ENCODE measurements around the gene ANGPTL7. TPM values are rescaled to one million over a fixed set of nuclear protein-coding genes. Genes with fewer than 3 reads are reported as not detected.
"Not testable (repeated sequence)": the region's sequence is repeated elsewhere in the genome, so short reads cannot be mapped to it uniquely, and the experiment has no call there.

The ANGPTL7 gene
- total RNA-seq, 2 experiments from 2014 or later: not detected

GRCh38 chr1:11157394-11157793 lies 31.8 kb upstream of the ANGPTL7 start:
- intact Hi-C loops (cut with micrococcal nuclease): no loop called here
- no peak overlapping the region for H3K4me3 Mint-ChIP-seq
- peaks cover 18% of the 10 kb centered on the region for H3K4me1 Mint-ChIP-seq (ENCODE audit: low read depth)
- no peak for TF ChIP-seq CTCF (IDR thresholded peaks at IDR 0.05)
- no peak overlapping the region for H3K27ac Mint-ChIP-seq
- H3K9me3 Mint-ChIP-seq: no peaks in the 10 kb centered on the region
- peaks cover 24% of the 10 kb centered on the region for H3K36me3 Mint-ChIP-seq (ENCODE audit: low read depth)
- ATAC-seq: no peak
- POLR2A ChIA-PET: no interaction called here
- H3K27me3 Mint-ChIP-seq: no peaks in the 10 kb centered on the region
- CTCF ChIA-PET: interaction anchor here (1.0 kb wide), 1 partner anchor 120 kb away, joined by 3 read pairs; no protein-coding TSS in a partner anchor
- DNase-seq: no peak

GRCh38 chr1:11157867-11158266 lies 31.3 kb upstream of the ANGPTL7 start:
- TF ChIP-seq CTCF (IDR thresholded peaks at IDR 0.05): no peak
- peaks cover 18% of the 10 kb centered on the region for H3K4me1 Mint-ChIP-seq (ENCODE audit: low read depth)
- POLR2A ChIA-PET: no interaction called here
- H3K4me3 Mint-ChIP-seq: no peak overlapping the region
- no peaks in the 10 kb centered on the region for H3K9me3 Mint-ChIP-seq
- peaks cover 21% of the 10 kb centered on the region for H3K36me3 Mint-ChIP-seq (ENCODE audit: low read depth)
- no peak overlapping the region for H3K27ac Mint-ChIP-seq
- CTCF ChIA-PET: interaction anchor here (1.5 kb wide), 1 partner anchor 120 kb away, joined by 7 read pairs; no protein-coding TSS in a partner anchor
- intact Hi-C loops (cut with micrococcal nuclease): no loop called here
- no peak for DNase-seq
- ATAC-seq: no peak
- no peaks in the 10 kb centered on the region for H3K27me3 Mint-ChIP-seq

GRCh38 chr1:11158291-11158690 lies 30.9 kb upstream of the ANGPTL7 start:
- Mint-ChIP-seq H3K27me3 (no peaks in the 10 kb centered on the region), H3K9me3 (no peaks in the 10 kb centered on the region), H3K4me3 (no peak overlapping the region), H3K27ac (peak overlapping the region; percentile 27), H3K4me1 (ENCODE audit: low read depth) (peaks cover 18% of the 10 kb centered on the region), H3K36me3 (ENCODE audit: low read depth) (peaks cover 17% of the 10 kb centered on the region)
- ATAC-seq: no peak
- intact Hi-C loops (cut with micrococcal nuclease): no loop called here
- ChIA-PET CTCF (interaction anchor here (1.5 kb wide), 1 partner anchor 121 kb away, joined by 7 read pairs; no protein-coding TSS in a partner anchor), POLR2A (no interaction called here)
- TF ChIP-seq CTCF (IDR thresholded peaks at IDR 0.05): no peak
- no peak for DNase-seq

GRCh38 chr1:11158720-11159321 lies 30.3 kb upstream of the ANGPTL7 start:
- no peak for DNase-seq
- Mint-ChIP-seq H3K4me1 (ENCODE audit: low read depth) (peaks cover 18% of the 10 kb centered on the region), H3K36me3 (ENCODE audit: low read depth) (peaks cover 20% of the 10 kb centered on the region), H3K27me3 (no peaks in the 10 kb centered on the region), H3K4me3 (no peak overlapping the region), H3K27ac (peak overlapping the region; percentile 27), H3K9me3 (no peaks in the 10 kb centered on the region)
- TF ChIP-seq CTCF (IDR thresholded peaks at IDR 0.05): no peak
- no peak for ATAC-seq
- ChIA-PET CTCF (interaction anchor here (1.5 kb wide), 1 partner anchor 121 kb away, joined by 7 read pairs; no protein-coding TSS in a partner anchor), POLR2A (no interaction called here)
- intact Hi-C loops (cut with micrococcal nuclease): no loop called here

GRCh38 chr1:11162752-11163151 lies 26.4 kb upstream of the ANGPTL7 start:
- H3K4me3 Mint-ChIP-seq; H3K4me1 Mint-ChIP-seq (ENCODE audit: low read depth); intact Hi-C loops (cut with micrococcal nuclease); H3K9me3 Mint-ChIP-seq; POLR2A ChIA-PET; H3K27me3 Mint-ChIP-seq; ATAC-seq; CTCF ChIA-PET; DNase-seq; H3K27ac Mint-ChIP-seq: not testable (repeated sequence)
- peaks cover 31% of the 10 kb centered on the region for H3K36me3 Mint-ChIP-seq (ENCODE audit: low read depth)

- H3K4me3 Mint-ChIP-seq; intact Hi-C loops (cut with micrococcal nuclease); POLR2A ChIA-PET; H3K27ac Mint-ChIP-seq; ATAC-seq; CTCF ChIA-PET; H3K9me3 Mint-ChIP-seq; H3K27me3 Mint-ChIP-seq; DNase-seq; H3K4me1 Mint-ChIP-seq (ENCODE audit: low read depth): not testable (repeated sequence)
- peaks cover 36% of the 10 kb centered on the region for H3K36me3 Mint-ChIP-seq (ENCODE audit: low read depth)
Observed at GRCh38 chr1:11166744-11167143, 22.4 kb upstream of the ANGPTL7 start.

Data from activated CD8-positive, alpha-beta T cell treated with anti-CD3 and anti-CD28 coated beads for 36 hours (primary cell).